SU-DHL-6 (cell line): ENCODE data around the gene POFUT2.

Experiments
- CTCF ChIP-seq: fragments of 200-600 bp; sonication (generic); IDR thresholded peaks from one replicate; pipeline ENCODE4 v1.5.1; 2017; ENCODE audit warnings: antibody characterized with exemption, mild to moderate bottlenecking, low read length, moderate library complexity; ENCODE audit not compliant: insufficient read depth, poor library complexity, severe bottlenecking
- EZH2phosphoT487 ChIP-seq: fragments of 200-600 bp; sonication (generic), shearing (Covaris generic); conservative IDR thresholded peaks from 2 replicates; pipeline ENCODE4 v1.6.1; 2018; ENCODE audit warnings: mild to moderate bottlenecking, antibody characterized with exemption, low read length, moderate library complexity, mixed read lengths

GRCh38 chr21:45243603-45244002 is 44.1 kb downstream of the POFUT2 start:
- TF ChIP-seq CTCF (no peak), EZH2phosphoT487 (no peak)
